Stimulated activated CD4-positive, alpha-beta T cell treated with anti-CD3 and anti-CD28 coated beads, Interleukin-2, amount 100 ng/mL, for 24 hours (primary cell): Measurements from ENCODE around the gene CCL20.
"Not testable (repeated sequence)": the region's sequence is repeated elsewhere in the genome, so short reads cannot be mapped to it uniquely, and the experiment has no call there.

Source experiments
- DNase-seq, 2 donors: peaks; one replicate each; pipeline ENCODE4 v3.0.0-alpha.2; 2020

CCL20 gene

DNA sequence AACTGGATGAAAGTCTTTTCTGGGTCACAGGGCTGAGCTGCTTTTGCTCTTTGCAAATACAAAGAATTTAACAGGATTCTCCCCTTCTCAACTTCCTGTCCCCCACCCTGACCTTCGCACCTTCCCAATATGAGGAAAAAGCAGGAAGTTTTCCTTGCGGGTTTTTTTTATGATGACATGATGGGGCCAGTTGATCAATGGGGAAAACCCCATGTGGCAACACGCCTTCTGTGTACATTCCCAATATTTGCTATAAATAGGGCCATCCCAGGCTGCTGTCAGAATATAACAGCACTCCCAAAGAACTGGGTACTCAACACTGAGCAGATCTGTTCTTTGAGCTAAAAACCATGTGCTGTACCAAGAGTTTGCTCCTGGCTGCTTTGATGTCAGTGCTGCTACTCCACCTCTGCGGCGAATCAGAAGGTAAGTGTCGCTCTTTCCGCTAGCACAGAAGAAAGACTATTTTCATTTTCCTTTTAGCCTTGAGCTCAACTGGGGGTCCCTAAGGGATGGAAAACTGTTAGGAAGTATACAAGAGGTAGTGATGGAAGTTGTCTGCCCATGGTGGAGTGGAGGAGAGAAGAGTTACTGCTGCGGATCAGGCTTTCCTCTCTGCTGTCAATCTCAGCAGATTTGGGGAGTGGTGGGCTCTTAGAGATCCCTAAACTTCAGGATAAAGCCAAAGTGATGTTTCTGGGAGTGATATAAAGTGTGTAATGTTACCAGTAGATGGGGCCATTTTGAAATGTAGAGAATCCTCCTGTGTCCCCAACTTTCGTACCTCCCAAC, at the start of gene CCL20:
Gene CCL20, plus strand, starts transcription at position 281 of the 792 bp plus-strand sequence. Its CDS starts 70 bp downstream, at position 351.
- no peak for DNase-seq

DNA sequence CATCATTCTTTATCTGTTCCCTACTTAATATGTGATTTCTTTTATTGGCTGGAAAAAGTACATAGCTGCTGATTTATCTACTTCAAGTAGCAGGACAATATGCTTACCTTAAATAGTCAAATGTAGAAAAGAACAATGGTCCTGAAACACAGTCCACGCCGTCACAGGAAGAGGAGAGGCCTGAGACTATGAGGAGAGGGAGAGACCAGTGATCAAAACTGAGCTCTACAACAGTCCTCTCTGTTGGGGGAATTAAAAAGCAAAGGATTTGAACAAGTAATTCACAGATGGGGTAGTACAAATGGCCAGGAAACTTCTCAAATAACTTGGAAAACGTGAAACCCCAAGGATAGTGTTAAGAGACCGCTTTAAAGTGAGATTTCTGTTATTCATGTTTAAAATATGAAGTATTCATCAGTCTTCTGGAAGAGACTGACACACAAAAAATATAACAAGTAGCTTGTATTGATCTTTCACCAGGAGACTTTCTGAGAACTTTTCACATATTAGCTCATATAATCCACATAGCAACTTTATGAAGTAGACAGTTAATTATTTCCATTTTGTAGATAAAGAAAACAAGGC, 47.8 kb upstream of the CCL20 start:
- DNase-seq: no peak

- peak; percentile 72 to 74 for DNase-seq
Measured at GRCh38 chr2:227766373-227766883, 47.2 kb upstream of the CCL20 start.

DNA sequence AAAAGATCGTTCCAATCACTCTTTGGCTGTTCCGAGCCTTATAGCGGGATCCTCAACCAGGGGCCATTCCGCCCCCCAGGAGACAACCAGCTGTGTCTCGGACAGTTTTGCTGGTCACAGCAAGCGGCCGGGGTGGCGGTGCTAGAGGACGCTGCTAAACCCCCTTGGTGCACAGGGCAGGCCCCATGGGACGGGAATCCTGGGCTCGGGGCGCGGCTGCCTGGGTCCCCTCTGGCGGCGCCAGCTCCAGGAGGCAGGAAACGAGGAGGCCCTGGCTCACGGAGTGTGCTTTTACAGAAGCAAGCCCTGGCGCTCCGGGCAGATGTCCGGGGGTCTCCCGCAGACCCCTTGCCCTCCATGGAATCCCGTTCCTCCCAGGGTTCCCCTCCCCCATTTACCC, 45.8 kb upstream of the CCL20 start:
- DNase-seq: no peak

DNA sequence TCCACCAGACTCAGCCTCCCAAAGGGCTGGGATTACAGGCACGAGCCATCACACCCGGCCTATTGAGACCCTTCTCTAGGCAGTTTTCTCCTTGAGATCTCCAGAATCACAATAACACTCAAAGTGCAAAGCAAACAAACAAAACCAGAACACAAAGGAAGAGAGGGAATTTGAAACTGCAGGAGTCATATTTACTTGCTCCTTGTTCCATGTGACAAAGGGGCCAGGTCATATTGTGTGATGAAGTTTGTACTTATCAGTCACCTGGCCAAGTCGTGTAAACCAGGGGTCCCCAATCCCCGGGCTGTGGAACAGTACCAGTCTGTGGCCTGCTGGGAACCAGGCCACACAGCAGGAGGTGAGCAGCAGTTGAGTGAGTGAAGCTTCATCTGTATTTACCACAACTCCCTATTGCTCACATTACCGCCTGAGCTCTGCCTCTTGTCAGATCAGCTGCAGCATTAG, 41.4 kb upstream of the CCL20 start:
- no peak for DNase-seq

DNA sequence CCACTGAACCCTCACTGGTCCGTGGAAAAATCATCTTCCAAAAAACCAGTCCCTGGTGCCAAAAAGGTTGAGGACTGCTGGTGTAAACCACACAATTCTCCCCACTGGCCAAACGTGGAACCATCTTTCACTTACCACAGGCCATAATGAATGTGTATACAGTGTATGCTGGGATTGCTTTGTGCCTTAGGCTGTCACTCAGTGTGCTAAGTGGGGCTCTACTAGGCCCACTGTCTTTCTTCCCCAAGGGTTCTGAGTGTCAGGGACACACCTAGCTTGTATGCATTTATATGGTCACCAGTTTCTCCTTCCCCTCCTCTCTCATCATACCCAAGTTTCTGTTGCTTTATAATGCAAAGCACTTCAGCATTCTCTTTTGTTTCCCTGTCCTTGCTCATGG, 40.7 kb upstream of the CCL20 start:
- DNase-seq: no peak

- no peak for DNase-seq
Measured at GRCh38 chr2:227774011-227774624, 39.5 kb upstream of the CCL20 start.

DNA sequence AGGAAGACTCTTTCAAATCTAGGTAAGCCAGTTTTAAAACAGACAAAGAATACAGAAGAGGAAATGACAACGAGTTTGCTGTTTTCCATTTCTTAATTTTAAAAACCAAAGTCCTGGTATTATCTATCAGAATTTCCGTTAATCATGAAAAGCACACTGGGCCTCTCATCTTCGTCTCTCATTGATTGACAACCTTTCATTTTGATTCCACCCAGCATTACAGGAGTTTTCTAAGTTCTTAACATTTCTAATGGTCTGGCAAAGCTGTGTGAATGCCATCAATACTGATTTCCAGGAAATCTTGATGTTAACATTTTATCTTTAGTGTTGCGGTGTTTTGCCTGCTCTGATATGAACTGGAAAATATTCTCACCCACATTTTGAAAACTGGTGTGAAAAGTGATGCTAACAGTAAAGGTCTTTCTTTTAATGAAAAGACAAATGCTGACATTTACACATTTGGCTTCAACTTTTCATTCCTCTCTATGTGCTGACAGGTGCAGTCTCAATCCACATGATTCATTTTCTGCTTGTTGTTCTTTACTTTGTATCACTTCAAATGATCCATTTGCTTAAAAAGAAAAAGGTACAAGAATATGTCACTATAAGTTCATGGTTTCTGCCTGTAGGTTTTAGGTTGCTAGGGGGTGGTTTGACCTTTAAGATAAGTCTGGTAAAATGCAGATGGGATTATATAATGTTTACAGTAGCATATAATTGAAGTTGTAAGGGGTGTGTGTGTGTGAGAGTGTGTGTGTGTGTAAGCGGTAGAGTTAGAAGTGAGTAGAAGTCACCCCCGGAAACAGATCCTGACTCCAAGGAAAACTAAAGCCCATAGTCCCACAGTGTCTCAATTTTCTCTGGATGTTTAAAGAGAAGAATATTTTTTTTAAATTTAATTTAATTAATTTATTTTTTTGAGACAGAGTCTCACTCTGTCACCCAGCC, 38.5 kb upstream of the CCL20 start:
- DNase-seq: no peak

- no peak for DNase-seq
Measured at GRCh38 chr2:227780981-227781615, 32.5 kb upstream of the CCL20 start.

GRCh38 chr2:227781841-227782240, 31.8 kb upstream of the CCL20 start:
- no peak for DNase-seq

- DNase-seq: no peak
Measured at GRCh38 chr2:227782804-227783203, 30.8 kb upstream of the CCL20 start.

- no peak for DNase-seq
Measured at GRCh38 chr2:227783404-227784138, 30.1 kb upstream of the CCL20 start.

DNA sequence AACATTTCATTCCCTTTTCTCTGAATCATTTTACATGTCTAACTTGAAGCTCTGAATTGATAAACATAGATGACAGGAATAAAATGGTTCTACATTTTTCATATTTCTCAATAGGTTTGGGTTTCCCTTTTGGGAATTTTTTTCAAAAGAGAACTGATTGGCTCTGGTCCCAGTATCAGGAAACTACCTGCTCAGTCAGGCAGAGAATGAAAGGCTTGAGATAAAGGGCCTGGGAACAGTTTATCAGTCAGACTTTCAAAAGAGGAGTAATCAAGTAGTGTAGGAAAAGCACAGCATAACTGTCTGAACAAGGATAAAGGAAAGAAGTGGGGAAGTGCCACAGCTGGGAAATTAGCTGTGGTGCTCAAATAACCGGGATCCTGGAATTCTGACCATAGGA, 28.3 kb upstream of the CCL20 start:
- DNase-seq: no peak

- DNase-seq: no peak
Measured at GRCh38 chr2:227788561-227789018, 25.1 kb upstream of the CCL20 start.

DNA sequence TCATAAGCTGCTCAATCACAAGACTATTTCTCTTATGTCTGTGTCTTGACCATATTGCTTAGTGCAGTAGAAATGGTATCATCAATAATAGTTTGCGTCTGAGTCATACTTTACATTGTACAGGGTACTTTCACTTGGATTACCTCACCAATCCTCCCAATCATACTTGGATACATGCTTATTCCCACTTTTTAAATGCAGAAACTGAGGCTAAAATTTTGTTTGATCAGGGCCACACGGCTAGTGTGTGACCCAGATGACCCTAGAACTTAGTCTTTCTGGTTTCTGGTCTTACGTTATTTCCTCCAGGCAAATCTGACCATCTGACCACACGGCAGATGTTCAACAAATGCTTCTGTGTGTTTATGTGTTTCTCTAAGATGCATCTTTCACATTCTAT, 23.8 kb upstream of the CCL20 start:
- DNase-seq: no peak

- DNase-seq: no peak
Measured at GRCh38 chr2:227793148-227793712, 20.4 kb upstream of the CCL20 start.

GRCh38 chr2:227796045-227796711, 17.5 kb upstream of the CCL20 start:
- no peak for DNase-seq

DNA sequence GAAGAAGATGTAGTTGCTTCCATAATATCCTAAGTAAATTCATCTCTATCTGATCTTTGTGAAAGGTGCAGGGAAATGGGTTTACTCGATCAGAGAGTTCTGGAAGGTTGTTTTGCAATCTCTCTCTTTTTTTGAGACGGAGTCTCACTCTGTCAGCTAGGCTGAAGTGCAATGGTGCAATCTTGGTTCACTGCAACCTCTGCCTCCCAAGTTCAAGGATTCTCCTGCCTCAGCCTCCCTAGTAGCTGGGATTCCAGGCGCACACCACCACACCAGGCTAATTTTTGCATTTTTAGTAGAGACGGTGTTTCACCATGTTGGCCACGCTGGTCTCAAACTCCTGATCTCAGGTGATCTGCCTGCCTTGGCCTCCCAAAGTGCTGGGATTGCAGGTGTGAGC, 16.9 kb upstream of the CCL20 start:
- DNase-seq: not testable (repeated sequence)

DNA sequence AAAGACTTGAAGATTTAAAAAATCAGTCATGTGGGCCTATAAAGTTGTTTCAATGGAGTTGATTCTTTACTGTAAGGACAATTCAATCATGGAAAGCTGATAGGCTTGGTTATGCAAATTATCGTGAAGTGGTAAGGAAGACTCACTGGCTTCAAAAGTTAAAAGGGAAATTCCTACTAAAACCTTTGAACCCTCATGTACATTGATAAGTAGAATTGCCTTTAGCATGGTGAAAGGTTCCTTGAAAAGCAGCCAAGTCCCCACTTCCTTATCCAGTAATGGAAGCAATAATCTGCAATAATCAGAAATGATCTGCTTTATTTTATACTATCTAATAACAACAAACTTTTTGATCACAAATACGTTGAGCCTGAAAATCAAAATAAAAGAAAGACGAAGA, 14.4 kb upstream of the CCL20 start:
- no peak for DNase-seq

DNA sequence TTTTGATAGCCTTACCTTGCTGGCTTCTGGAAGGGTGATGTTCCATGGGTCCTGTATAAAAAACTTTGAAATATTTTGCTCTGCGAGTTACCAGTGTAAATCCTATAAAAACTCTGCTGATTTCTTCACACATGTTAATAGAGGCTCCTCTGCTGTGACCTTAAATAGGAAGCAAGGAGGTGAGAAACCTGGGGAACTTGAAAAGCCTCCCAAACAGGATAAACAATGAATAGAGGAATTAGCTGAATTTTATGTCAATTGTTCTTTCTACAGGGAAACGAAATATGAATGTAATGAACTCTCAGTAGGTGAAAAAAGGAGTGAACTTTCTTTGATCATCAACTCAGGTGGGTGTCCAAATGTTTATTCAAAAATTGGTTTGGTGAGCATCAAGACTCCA, 10.8 kb upstream of the CCL20 start:
- DNase-seq: no peak
